NB4 (cell line): ENCODE measurements around the gene SH2D1A.

Source experiments
- MYC ChIP-seq: IDR thresholded peaks from 2 replicates; pipeline ENCODE4 v1.6.1; 2011; ENCODE audit warnings: low read depth, low read length
- POLR2A ChIP-seq: IDR thresholded peaks from 2 replicates; pipeline ENCODE4 v1.6.1; 2011; ENCODE audit warnings: mild to moderate bottlenecking; ENCODE audit not compliant: insufficient read length; ENCODE audit errors: extremely low read depth
- TF ChIP-seq, protein P1 (sequence below): IDR thresholded peaks from one replicate; pipeline ENCODE4 v1.5.1; 2012; ENCODE audit warnings: low read depth, low read length
- TF ChIP-seq, protein P2 (sequence below): IDR thresholded peaks from 2 replicates; pipeline ENCODE4 v1.6.1; 2011; ENCODE audit warnings: low read depth, low read length

DNA sequence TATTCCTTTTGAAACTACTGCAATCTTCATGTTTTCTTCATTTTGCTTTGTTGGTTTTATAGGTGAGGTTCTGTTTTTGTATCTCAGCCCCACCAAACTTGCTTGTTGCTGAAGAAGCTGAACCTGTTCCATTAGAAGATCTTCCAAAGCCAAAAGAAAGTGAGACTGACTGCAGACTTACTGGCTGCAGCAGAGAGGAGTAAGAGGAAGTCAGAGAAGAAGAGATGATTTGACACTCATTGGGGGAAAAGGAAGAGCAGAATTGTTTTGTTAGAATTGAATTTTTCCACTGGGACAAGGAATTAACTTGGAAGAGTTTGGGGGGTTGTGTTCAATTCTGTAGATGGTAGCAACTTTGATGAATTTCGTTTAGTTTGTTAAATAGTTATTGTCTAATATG, 10.8 kb upstream of the SH2D1A start:
- TF ChIP-seq, protein P1, sequence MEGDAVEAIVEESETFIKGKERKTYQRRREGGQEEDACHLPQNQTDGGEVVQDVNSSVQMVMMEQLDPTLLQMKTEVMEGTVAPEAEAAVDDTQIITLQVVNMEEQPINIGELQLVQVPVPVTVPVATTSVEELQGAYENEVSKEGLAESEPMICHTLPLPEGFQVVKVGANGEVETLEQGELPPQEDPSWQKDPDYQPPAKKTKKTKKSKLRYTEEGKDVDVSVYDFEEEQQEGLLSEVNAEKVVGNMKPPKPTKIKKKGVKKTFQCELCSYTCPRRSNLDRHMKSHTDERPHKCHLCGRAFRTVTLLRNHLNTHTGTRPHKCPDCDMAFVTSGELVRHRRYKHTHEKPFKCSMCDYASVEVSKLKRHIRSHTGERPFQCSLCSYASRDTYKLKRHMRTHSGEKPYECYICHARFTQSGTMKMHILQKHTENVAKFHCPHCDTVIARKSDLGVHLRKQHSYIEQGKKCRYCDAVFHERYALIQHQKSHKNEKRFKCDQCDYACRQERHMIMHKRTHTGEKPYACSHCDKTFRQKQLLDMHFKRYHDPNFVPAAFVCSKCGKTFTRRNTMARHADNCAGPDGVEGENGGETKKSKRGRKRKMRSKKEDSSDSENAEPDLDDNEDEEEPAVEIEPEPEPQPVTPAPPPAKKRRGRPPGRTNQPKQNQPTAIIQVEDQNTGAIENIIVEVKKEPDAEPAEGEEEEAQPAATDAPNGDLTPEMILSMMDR, result no peak
- TF ChIP-seq POLR2A (no peak), MYC (no peak)
- TF ChIP-seq, protein P2, sequence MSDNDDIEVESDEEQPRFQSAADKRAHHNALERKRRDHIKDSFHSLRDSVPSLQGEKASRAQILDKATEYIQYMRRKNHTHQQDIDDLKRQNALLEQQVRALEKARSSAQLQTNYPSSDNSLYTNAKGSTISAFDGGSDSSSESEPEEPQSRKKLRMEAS, result no peak
